SK-MEL-5 (cell line): ENCODE measurements around the gene KCNJ1. TPM values are rescaled to one million over a fixed set of nuclear protein-coding genes. Genes with fewer than 3 reads are reported as not detected.

Source experiments
- DNase-seq: peaks from one replicate; pipeline ENCODE4 v3.0.0-alpha.2; 2016; ENCODE audit warnings: low read depth, low spot score
- in situ Hi-C: cut with HindIII; loops from 2 replicates; pipeline ENCODE4 v1.10.0; 2016; ENCODE audit warnings: low sequenced_read_pairs, high pct_unique_total_duplicates, low pct_unique_long_range_greater_than_20kb
- total RNA-seq: library from RNA; depleted of rRNA; stranded (reverse); fragments of >200 nt; shearing (Covaris generic); gene quantifications from 2 replicates; pipeline ENCODE4 v1.2.3, GENCODE V29; 2014

The KCNJ1 gene
- total RNA-seq, 1 experiment from 2014 or later: not detected

GRCh38 chr11:128839081-128839480 is 28.0 kb downstream of the KCNJ1 start:
- in situ Hi-C loops: no loop called here
- DNase-seq: no peak

DNA sequence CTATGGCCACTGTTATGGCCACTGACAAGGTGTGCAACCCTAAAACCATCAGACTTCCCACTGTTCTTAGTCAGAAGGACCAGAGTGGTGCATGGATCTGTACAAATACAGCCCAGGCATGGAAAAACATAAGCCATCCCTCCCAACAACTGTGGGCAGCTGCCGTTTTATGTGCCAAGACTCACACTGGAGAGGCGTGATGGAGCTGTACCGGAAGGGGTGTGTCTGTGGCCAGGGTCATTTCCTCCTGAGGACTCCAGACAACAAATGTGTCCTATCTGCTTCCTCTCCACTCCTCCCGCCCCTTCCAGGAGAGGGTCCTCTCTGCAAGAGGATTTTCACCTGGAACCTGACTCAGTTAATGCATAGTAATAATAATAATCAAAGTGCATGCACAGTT is 29.5 kb downstream of the KCNJ1 start:
- in situ Hi-C loops: no loop called here
- no peak for DNase-seq

DNA sequence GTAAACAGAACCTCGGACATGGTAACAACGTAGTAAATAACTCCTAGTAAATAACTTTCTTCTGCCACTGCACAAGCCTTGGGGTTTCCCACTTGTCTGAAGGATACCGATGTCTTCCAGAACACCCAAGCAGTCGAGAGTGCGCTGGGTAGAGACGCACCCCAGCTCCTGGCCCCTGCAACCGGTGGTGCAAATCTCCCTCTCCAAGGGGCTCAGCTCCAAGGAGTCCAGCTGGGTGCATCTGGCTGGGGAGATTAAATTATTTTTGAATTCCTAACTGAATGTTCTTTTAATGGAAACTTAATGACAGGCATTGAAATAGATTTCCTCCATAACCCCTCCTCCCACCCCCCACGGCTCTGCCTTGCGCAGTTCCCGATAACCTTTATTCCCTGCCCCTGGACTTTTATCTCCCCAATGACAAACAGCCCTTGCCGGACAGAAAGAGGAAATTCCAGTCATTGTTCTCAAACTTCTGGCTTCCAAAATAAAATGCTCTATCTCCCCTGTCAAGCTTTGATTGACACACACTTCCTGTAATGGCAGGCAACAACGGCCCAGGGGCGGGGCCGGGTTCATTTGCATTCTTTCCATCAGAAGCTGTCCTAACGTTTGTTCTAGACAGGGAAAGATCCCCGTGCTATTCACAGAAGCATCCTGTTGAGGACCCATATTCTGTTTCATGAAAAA is 31.2 kb downstream of the KCNJ1 start:
- no peak for DNase-seq
- in situ Hi-C loops: no loop called here

DNA sequence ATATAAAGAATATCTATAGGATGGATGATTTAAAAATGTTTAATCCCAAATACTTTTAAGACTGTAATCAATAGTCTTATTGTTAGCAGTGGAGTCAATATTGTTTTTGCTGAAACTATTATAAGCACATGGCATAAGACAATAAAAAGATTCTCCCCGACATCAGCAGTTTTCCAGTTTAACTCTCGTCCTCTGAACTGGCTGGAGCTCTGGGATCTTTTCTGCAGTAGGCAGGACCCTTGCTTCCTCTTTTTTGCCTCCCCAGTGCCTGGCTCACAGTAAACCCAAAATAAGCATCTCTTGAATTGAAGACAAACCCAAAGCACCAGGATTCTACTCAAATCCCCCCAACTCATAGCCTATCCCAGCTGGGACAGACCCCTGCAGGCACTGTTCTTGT is 32.9 kb downstream of the KCNJ1 start:
- no peak for DNase-seq
- in situ Hi-C loops: no loop called here

DNA sequence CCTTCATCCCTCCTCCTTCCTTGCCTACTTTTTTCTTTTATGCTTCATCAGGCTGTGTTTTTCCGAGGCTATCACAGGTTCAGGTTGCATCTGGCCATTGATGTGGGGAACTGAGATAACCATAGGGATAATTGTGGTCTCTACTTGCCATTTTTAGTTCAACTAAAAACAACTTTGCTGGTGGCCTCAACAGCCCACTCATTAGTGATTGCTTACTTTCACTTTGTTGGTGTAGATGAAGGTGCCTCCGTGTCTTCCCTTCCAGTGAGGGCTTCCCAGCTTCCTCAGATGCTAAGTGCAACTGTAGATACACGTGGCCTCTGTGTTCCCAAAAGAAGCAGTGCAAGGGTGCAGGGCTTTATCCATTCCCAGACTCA is 35.0 kb downstream of the KCNJ1 start:
- DNase-seq: no peak
- in situ Hi-C loops: no loop called here

DNA sequence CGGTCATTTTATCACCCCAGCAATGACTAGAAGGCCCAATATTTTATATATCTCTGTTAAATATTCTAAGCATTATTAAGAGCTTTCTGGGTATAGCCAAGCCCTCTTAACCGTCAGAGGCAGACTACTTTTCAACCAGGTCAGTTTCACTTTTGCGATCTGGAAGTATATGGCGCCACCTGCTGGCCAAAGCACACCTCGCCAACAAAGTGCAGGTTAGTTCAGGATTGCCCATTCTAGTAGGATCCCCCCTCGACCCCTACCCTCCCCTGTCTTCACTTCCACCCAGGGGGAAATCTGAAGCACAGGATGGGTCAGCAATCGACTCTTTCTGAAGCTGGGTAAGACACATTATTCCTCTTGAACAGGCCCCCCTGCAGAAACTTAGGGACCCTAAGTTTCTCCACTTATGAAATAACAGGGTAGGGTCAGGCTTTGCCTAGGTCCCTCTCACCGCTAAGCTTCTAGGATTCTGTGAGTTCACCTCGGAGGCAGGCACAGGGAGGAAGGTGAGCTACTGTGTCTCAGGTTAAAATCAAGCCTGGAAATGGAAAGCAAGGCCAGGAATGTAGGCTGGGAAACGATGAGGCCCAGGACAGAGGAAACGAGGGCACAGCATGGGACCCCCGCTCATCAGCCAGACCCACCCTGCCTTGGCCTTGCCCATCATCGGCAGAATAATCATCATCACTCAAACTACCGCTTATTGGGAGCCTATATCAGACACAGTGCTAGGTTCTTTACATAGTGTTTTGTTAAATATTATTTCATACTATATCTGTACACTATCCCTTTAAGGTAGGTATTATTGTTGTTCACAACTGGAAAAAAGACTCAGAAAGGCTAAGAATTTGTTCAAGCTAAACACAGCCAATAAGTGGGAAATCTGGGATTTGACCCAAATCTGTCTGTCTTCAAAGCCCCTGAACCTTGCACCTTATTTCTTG is 35.6 kb downstream of the KCNJ1 start:
- DNase-seq: peak; percentile 79
- in situ Hi-C loops: no loop called here

- in situ Hi-C loops: no loop called here
- DNase-seq: no peak
Observed at GRCh38 chr11:128830290-128831173, 36.6 kb downstream of the KCNJ1 start.

GRCh38 chr11:128828350-128828749 is 38.7 kb downstream of the KCNJ1 start:
- in situ Hi-C loops: no loop called here
- DNase-seq: no peak

- DNase-seq: no peak
- in situ Hi-C loops: no loop called here
Observed at GRCh38 chr11:128827191-128827893, 39.8 kb downstream of the KCNJ1 start.

- no peak for DNase-seq
- in situ Hi-C loops: no loop called here
Observed at GRCh38 chr11:128825050-128825784, 41.9 kb downstream of the KCNJ1 start.

- in situ Hi-C loops: no loop called here
- no peak for DNase-seq
Observed at GRCh38 chr11:128824191-128825049, 42.7 kb downstream of the KCNJ1 start.

DNA sequence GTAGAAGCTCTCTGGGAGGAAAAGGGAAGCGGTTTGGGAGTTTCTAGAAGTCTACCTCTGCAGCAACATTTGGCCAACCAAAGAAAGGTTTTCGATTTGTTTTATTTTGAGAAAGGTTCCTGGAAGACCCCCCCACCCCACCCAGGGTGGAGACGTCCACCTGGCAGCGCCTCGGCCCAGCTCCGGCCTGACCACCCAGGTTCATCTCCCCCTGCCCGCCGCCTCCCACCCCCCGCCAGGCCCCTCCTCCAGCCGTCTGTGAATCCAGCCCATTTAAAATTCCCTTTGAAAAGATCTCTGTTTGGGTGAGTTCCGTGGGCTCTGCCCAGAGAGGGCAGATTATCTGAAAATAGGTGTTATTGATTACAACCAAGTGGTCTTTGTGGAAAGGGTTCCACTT is 43.3 kb downstream of the KCNJ1 start:
- no peak for DNase-seq
- in situ Hi-C loops: no loop called here

- DNase-seq: no peak
- in situ Hi-C loops: no loop called here
Observed at GRCh38 chr11:128822130-128822529, 45.0 kb downstream of the KCNJ1 start.

DNA sequence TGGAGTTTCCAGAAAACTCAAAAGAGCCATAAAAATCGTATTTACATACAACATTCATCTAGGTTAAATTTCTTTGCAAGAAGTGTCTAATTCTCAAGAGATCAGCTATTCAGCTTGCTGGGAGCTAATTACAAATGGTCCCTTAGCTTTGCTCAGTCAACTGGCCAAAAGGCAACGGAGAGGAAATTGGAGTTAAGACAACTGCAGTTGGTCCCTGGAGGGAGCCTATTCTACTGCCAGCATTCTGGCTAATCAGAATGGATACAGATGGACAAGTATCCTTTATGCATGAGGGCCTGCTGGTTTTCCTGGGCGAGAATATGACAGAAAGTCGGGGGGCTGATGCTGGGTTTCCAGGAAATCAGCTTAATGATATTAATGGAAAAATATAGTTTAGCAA is 45.5 kb downstream of the KCNJ1 start:
- in situ Hi-C loops: no loop called here

GRCh38 chr11:128819198-128819597 is 47.9 kb downstream of the KCNJ1 start:
- no peak for DNase-seq
- in situ Hi-C loops: no loop called here

More for the DNA sequence above, 45.5 kb downstream of the KCNJ1 start:
- DNase-seq: no peak
